Measurements from ENCODE around the gene TMEM169.
"Not testable (repeated sequence)": the region's sequence is repeated elsewhere in the genome, so short reads cannot be mapped to it uniquely, and the experiment has no call there.

Gene TMEM169

DNA sequence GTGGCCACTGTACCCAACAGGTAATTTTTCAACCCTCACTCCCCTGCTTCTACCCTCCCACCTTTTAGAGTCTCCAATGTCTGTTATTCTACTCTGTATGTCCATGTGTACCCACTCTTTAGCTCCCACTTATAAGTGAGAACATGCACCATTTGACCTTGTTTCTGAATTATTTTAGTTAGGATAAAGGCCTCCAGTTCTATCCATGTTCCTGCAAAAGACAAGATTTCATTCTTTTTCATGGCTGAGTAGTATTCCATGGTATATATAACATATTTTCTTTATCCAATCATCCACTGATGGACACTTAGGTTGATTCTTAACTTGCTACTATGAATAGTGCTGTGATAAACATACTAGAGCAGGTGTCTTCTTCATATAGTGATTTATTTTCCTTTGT is 9.2 kb upstream of the TMEM169 start:
- no peak for DNase-seq

DNA sequence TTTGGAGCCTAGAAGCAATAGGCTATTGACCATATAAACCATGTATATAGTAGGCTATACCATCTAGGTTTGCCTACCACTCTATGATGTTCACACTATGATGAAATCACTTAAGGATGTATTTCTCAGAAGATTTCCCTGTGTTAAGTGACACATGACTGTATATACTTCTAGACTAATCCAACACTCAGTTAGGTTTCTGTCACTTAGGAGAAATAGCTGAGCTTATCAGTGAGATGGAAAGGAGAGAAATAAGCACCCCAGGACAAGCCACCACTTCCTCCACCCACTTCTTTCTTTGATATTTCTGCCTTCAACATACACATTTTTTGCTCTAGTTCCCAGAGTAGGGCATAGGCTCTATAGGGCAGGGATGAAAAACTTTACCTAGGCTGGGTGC is 7.9 kb upstream of the TMEM169 start:
- DNase-seq, result no peak

DNA sequence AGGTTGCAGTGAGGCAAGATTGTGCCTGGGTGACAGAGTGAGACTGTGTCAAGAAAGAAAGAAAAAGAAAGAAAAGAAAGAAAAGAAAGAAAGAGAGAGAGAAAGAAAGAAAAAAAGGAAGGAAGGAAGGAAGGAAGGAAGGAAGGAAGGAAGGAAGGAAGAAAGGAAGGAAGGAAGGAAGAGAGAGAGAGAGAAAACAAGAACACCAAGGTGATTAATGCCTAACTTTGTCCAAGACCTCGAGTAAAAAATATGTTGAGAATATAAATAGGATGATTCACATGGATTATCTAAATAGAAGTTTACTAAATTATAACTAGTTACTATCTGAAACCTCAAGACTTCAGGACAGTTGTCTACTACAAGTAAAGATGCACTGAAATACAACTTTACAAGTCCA is 7.3 kb upstream of the TMEM169 start:
- DNase-seq, result no peak

DNA sequence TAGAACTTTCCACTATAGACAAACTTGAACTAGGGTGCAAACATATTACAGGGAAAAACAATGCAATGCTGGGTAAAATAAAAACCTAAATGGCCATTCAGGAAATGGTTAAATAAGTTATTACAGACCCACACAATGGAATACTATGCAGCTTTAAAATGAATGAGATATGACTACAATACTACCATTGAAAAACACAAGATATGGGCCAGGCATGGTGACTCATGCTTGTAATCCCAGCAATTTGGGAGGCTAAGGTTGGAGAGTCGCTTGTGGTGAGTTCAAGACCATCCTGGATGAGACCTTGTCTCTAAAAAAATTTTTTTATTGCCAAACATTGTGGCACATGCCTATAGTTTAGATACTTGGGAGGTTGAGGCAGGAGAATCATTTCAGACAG is 6.9 kb upstream of the TMEM169 start:
- no peak for DNase-seq

DNA sequence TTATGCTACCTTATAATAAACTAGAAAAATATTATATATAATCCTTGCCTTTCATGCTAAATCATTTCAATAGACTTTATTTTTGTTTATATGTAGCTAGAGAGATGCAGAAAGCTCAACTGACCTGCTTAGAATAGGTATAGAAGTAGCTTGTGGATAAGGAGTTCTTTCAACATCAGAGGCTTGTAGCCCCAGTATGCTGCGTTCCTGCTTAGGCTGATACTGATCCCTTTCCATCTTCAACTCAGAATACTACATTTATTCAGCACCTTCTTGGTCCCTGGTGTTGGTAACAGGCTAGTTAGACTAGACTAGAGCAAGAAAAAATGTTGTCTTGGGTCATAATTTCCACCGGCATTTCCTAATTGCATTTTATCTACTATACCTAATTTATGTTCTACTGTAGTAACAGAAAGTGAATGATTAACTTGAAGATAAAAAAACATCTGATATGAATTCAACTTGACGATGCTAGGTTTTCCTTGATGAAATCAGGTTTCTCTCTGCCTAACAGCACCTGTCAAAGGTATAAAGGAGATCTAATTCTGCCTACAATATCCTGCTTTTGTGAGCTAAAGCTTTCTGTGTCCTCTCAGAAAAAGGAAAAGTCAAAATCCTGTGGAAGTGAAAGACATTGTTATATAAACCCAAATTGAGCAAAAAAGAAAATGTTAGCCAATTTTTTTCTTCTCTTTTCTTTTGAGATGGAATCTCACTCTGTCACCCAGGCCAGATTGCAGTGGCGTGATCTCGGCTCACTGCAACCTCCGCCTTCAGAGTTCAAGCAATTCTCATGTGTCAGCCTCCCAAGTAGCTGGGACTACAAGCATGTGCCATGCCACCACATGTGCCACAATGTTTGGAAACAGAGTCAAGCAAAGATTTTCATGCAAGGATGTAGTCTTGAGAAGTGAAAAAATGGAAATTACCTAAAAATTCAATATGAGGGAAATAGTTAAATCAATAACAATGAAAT is 5.9 kb upstream of the TMEM169 start:
- no peak for DNase-seq

DNA sequence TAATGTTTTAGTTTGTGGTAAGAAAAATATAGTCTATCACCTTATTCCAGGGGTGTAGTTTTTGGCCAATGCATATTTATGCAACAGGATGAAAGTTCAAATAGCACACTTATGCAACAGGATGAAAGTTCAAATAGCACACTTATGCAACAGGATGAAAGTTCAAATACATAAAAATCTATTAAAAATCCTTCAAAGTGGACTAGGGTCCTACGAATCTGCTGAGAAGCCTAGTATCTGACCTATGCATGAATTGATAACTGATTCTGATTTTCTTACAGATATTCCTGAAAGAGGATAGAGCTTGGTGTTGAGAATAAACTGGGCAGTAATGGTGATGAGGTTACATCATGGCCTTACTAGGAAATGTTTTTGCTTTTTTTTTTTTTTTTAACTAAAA is 2.9 kb upstream of the TMEM169 start:
- DNase-seq, result no peak

DNA sequence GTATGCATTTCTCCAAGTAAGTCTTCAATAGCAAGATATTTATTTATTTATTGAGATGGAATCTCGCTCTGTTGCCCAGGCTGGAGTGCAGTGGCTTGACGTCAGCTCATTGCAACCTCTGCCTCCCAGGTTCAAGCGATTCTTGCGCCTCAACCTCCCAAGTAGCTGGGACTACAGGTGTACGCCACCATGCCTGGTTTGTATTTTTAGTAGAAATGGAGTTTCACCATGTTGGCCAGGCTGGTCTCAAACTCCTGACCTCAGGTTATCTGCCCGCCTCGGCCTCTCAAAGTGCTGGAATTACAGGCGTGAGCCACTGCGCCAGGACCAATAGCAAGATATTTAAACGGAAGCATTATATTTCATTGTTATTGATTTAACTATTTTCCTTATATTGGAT is 1.7 kb upstream of the TMEM169 start:
- not testable (repeated sequence) for DNase-seq

DNA sequence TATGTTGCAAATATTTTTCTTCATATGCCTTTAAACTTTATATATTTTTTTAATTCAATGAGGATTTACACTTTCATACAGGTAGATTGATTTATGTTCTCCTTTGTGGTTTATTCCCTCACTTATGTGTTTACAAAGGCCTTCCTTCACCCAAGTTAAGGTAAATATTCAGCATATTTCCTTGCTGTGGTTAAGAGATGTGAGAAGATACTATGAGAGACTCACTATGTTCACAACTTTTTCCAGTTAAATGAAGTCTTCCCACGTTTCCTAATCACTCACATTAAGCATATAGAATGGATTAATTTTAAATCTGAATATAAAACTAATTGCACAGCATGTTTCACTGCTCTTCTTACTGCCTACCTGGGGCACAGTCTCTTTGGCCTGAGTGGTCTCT is 707 bp upstream of the TMEM169 start:
- no peak for DNase-seq

DNA sequence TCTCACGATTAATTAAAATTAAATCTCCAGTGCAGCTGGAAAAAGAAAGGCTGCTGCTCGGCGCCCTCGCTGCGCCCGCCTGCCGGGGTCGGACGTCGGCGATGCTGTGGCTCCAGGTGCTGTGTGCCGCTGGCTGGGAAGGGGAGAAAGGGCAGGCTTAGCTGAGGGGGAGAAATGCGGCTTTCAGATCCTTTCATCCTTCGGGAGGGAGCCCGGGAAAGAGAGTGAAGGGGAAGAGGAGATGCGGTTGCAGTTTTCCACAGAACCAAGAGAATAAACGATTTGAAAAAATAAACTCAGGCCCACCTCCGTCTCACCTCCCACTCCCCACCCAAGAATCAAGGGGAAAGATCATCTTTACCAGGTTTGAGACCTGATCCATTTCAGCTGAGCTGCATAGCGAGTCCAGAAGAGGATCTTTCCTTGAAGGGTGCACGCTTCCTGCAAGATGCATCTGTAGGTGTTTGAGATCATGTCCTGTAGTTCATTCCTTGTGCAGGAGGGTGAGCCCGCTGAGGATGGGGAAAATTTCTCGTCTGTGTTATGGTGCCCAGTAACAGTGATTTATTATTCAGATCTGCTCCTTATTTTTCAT is 495 bp downstream of the TMEM169 start:
- DNase-seq, result peak; percentile 47

DNA sequence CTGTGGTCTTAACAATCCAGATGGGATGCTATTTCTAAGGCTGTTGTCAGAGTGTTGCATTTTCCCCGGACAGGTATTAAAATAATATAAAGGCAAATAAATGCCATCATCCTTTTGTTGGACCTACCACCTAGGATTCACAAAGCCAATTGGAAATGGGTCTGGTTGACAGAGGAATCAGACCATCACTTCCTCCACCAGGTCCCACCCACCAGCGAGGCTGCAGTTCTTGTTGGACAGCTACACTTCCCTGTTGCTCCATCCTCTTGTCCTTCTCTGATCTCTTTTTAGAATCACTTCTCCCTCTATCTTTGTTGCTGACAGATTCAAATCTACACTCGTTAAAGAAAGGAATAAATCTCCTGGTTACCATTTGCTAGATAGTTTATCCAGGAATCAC is 1.1 kb downstream of the TMEM169 start:
- DNase-seq, result peak; percentile 72

DNA sequence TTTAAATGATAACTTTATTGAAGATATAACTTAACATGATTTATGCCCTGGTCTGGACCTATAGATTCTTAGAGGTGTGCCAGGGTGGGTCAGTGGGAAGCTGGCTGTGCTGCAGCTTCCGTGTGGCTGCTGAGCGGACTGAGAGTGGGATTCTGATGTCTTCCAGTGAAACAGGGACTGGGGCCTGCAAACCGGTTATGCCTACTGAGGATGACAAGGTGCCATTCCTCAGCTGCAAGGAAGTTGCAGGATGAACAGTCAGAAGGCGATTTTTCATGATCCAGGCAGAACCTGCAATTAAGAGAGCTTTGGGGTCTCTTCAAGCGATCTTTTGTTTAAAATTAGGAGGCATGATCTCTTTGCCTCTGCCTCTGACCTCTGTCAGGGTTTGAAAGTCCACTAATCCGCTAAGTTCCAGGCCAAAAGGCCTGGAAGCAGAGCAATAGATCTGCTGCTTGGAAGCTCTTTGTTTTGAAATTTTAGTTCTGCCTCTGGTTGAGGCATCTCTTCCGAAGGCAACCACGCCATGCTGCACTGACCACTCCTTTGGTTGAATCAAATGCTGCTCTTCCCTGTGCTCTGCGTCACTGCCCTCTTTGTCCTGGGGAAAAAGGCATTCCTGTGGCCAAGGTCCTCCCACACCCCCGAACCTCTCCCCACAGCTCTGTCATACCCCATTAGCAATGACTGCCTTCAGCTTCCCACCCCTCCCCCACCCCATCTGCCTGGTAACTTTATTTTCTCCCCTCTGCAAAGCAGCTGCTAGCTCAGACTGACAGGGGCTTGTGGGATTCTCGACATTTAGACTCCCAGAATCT is 2.0 kb downstream of the TMEM169 start:
- DNase-seq, result peak; percentile 74

DNA sequence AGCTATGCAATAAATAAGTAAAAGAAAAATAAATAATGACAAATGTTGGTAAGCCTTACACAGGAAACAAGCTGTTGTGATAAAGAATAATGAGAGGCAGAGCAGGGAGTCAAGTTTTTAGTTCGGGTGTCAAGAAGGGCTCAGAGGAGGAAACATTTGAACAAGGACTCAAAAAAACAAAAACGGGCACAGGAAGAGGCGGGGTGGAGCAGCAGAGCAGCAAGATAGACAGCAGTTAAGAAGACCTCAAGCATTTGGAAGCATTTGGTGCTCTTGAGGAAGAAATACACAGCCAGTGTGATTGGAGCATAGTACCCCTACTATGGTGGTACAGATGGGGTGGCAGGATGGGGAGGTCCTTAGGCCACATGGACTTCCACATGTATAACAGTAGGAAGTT is 2.8 kb downstream of the TMEM169 start:
- peak; percentile 74 for DNase-seq

DNA sequence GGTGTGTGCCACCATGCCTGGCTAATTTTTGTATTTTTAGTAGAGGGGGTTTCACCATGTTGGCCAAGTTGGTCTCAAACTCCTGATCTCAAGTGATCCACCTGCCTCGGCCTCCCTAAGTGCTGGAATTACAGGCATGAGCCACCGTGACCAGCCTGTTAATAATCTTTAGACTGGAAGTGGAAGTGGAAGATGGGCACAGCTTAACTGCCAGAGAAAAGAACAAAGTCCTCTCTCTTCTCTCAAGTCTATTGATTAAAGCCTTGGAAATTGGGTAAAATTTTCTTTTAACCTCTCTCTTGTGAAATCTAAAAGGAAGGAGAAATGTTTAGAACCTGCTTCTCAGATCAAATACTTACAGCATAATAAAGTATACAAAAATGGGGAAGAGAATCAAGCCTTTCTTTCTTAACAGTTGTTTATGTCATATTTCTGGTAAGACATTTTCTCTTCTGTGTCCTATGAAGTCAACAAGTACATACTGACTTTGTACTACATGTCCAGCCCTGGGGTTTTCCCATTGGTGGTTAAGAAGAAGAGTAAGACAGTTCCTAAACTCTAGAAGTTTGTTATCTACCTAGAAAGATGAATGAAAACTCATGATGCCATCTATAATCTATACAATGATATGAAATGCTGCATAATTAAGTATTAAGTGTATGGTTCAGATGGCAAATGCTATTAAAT is 4.6 kb downstream of the TMEM169 start:
- no peak for DNase-seq

DNA sequence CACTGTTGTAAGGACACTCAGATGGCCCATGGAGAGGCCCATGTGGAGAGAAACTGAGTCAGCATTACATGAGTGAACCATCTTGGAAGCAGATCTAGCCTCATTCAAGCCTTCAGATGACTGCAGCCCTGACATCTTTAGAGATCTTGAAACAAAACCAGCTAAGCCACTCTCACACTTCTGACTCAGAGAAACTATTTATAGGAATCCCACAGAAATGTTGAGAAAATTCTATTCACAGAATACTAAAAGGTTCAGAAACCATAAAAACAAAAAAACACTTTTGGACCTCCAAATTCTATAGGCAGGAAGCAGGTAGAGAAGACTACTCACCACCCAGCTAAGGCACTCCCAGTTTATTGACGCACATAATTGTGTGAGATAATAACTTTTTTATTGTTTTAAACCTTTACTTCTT is 8.7 kb downstream of the TMEM169 start:
- no peak for DNase-seq

DNA sequence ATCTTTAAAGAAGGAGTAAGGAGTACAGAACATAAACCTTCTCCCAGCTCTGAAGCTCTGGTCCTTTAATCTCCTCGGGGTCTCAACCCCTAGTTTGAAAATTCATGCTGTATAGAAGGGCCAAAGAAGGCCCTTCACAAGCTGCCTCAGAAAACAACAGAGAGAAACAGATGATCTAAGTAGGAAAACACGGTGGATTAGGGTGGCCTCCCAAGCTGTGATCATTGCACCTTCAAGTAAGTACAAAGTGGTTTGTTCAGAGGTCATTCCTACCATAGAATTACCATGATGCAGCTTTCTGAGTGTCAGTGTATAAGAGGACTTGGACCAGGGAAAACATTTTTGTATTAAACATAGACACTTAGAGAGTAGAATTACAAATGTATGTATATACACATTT is 10.9 kb downstream of the TMEM169 start:
- DNase-seq, result no peak

DNA sequence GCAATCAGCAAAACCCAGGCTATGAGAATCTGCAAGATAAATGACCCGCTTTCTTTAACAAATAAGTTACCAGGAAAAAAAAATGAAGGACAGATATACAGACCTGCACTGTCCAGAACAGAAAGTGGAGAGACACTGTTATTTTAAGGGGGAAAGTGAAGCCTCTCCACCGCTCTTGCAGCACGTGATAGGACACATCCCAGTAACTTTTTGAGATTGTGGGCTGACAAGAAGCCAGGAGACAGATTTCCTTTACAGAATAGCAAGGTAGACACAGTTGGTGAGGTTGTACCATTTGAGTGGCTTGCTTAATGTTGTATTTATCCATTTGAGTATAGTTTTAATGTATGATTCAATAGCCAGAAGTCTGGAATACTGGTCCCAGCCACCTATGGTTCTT is 13.0 kb downstream of the TMEM169 start:
- no peak for DNase-seq

DNA sequence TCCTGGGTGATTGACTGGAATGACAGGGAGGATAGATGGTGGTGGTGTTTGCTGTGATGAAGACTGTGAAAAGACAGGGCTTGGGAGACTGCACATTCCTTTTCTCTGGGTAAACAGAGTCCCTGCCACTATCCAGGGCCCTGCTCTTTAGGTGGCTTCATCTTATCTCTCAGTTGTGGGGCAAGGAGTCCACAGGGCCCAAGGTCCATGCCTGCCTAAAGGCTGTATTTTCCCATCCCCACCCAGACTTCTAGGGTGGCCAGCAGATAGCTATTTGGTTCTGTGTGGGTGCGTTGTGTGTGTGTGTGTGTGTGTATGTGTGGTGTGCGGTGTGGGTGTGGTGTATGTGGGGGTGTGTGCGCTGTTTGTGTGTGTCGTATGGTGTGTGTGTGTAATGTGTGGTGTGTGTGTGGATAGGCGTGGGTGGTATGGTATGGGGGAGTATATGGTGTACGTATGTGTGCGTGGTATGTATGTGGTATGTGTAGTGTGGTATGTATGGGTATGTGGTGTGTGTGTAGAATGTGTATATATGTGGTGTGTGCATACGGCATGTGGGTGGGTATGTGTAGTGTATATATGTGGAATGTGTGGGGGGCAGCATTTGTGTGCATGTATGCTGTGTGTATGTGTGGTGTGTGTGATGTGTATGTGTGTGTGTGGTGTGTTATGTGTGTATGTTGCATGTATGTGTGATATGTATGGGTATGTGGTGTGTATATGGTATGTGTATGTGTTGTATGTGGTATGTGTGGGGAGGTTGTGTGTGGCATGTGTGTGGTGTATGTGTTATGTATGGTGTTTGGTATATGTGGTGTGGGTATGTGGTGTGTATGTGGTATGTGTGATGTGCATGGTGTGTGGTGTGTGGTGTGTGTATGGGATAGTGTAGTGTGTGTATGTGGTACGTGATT is 17.0 kb downstream of the TMEM169 start:
- DNase-seq, result no peak

DNA sequence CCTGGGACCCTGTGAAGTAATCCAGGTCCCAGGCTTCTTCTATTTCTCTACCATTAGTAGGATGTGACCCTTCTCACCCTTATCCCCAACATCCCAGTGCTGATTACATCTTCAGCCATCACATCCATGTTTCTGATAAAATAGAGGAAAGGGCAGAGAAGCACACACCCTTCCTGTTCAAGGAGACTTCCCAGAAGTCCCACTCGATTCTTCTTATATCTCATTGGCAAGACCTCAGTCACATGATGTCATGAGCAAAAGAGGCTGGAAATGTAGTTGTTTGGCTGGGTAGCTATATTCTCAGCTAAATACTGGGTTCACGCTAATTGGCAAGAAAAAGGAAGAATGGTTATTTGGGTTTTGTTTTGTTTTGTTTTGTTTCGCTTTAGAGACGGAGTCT is 19.4 kb downstream of the TMEM169 start:
- DNase-seq, result no peak

DNA sequence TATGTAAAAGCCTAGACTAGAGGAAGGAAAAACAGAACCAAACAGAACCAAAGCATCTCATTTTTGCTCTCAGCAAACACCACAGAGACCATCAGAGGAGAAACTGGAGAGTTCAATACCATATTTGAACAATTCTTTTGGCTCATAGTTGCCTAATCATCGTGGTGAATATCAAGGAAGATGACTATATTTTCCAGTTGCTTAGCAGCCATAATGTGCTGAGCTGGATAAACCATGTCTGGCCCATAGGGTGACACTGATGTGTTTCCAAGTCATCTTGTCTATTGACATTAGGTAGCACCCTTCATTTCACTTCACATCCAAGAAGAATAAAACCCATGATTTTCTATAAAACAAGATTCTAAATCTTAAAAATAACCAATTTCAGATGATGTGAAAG is 21.5 kb downstream of the TMEM169 start:
- no peak for DNase-seq

DNA sequence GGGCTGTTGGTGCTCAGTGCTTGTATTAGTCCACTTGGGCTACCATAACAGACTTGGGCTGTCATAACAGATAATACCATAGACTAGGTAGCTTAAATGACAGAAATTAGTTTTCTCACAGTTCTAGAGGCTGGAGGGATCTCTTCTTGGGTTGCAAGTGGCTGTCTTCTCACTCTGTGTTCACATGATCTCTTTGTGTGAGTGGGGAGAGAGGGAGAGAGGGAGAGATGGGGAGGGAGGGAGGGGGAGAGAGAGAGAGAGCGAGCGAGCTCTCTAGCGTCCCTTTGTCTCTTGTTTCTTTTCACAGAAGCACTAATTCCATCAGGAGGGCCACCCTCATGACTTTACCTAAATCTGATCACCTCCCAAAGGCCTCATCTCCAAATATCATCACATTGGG is 23.0 kb downstream of the TMEM169 start:
- no peak for DNase-seq

DNA sequence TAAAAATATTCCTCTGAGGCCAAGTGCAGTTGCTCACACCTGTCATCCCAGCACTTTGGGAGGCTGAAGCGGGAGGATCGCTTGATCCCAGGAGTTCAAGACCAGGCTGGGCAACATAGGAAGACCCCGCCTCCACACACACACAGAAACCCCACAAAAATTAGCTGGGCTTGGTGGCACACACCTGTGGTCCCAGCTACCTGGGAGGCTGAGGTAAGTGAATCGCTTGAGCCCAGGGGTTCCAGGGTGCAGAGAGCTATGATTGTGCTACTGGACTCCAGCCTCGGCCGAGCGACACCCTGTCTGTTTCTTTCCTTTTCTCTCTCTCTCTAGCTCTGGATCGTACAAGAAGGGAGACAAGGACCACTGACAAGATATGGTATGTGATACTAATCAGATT is 25.6 kb downstream of the TMEM169 start:
- no peak for DNase-seq

DNA sequence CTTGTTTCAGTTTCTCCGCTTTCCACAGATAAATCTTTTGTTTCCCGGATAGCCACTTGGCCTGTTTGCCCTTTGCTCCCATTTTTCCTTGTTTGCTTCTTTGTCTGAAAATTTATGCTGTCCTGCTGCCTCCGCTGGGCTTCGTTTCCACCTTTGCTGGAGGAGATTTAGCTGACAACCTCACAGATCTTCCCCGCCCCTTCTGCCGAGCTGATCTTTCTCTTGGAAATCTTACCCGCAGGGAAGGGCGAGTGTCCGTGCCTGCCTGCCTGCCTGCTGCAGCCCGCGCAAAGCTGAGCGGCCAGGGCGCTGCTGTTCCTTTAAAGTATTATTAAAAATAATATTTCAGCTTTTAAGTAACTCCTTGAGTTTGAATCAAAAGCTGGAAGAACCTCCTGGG is 26.0 kb downstream of the TMEM169 start:
- DNase-seq, result no peak
